GM23338 (cell line): ENCODE measurements around the gene YIPF4.

Experiments
- CREB1 ChIP-seq: fragments of 250-450 bp; sonication (Bioruptor Pico); IDR thresholded peaks from 2 replicates; pipeline ENCODE4 v1.5.0; 2020; ENCODE audit warnings: low read depth, mild to moderate bottlenecking, moderate library complexity
- CTCF ChIP-seq, 2 experiments: fragments of 200-600 bp in 1 of 2; sonication (generic) in 1 of 2; conservative IDR thresholded peaks; 2 replicates each; pipeline versions ENCODE4 v1.5.1 to v1.6.1; 2016 to 2017; ENCODE audit warnings: antibody characterized with exemption in 2 of 2, low read depth in 2 of 2, mild to moderate bottlenecking in 2 of 2, moderate library complexity in 1 of 2
- EZH2 ChIP-seq: fragments of 200-600 bp; sonication (generic); IDR thresholded peaks from one replicate; pipeline ENCODE4 v1.8.0; 2017; ENCODE audit warnings: antibody characterized with exemption, mild to moderate bottlenecking, low read depth; ENCODE audit not compliant: unreplicated experiment
- EZH2phosphoT487 ChIP-seq: fragments of 200-600 bp; sonication (generic); IDR thresholded peaks from one replicate; pipeline ENCODE4 v1.8.1; 2018; ENCODE audit warnings: antibody characterized with exemption; ENCODE audit not compliant: unreplicated experiment
- JUNB ChIP-seq: IDR thresholded peaks from one replicate; pipeline ENCODE4 v1.6.1; 2016; ENCODE audit warnings: antibody characterized with exemption; ENCODE audit not compliant: unreplicated experiment
- POLR2AphosphoS5 ChIP-seq: IDR thresholded peaks from 2 replicates; pipeline ENCODE4 v1.6.1; 2016; ENCODE audit warnings: antibody characterized with exemption, low read depth
- REST ChIP-seq: IDR thresholded peaks from one replicate; pipeline ENCODE4 v1.6.1; 2018; ENCODE audit warnings: antibody characterized with exemption; ENCODE audit not compliant: unreplicated experiment
- STAT1 ChIP-seq: IDR thresholded peaks from one replicate; pipeline ENCODE4 v1.6.1; 2016; ENCODE audit warnings: antibody characterized with exemption; ENCODE audit not compliant: unreplicated experiment
- ZNF331 ChIP-seq: fragments of 250-450 bp; sonication (Bioruptor Pico); IDR thresholded peaks from 2 replicates; pipeline ENCODE4 v1.5.0; 2020; ENCODE audit warnings: low read depth, mild to moderate bottlenecking, moderate library complexity
- TF ChIP-seq, protein P1 (sequence below): IDR thresholded peaks from 2 replicates; pipeline ENCODE4 v1.6.1; 2016; ENCODE audit warnings: antibody characterized with exemption

GRCh38 chr2:32355976-32356680 lies 78.4 kb downstream of the YIPF4 start:
- TF ChIP-seq JUNB (no peak), CTCF (conservative IDR thresholded peaks at IDR 0.05; ENCODE audit: low read depth in 2 of 2) (no peak), EZH2 (no peak), POLR2AphosphoS5 (no peak), CREB1 (CRISPR knock-in tag) (no peak), REST (no peak), EZH2phosphoT487 (no peak), STAT1 (no peak), ZNF331 (CRISPR knock-in tag) (no peak)
- TF ChIP-seq, protein P1, sequence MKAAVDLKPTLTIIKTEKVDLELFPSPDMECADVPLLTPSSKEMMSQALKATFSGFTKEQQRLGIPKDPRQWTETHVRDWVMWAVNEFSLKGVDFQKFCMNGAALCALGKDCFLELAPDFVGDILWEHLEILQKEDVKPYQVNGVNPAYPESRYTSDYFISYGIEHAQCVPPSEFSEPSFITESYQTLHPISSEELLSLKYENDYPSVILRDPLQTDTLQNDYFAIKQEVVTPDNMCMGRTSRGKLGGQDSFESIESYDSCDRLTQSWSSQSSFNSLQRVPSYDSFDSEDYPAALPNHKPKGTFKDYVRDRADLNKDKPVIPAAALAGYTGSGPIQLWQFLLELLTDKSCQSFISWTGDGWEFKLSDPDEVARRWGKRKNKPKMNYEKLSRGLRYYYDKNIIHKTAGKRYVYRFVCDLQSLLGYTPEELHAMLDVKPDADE: no peak
